GM18867 (cell line): ENCODE measurements around the gene CPEB2.

Source experiments
- ATAC-seq: cut with Tn5 transposase; IDR thresholded peaks from one replicate; pipeline ENCODE4 v1.9.1; 2021; ENCODE audit warnings: mild to moderate bottlenecking, moderate library complexity; ENCODE audit not compliant: unreplicated experiment

Gene CPEB2

GRCh38 chr4:15007201-15007600 is 4.9 kb downstream of the CPEB2 start:
- ATAC-seq, result no peak

- ATAC-seq, result no peak
Observed at GRCh38 chr4:15010038-15010585, 7.8 kb downstream of the CPEB2 start.

- no peak for ATAC-seq
Observed at GRCh38 chr4:15011166-15011565, 8.9 kb downstream of the CPEB2 start.

- no peak for ATAC-seq
Observed at GRCh38 chr4:15012017-15012788, 9.9 kb downstream of the CPEB2 start.

- ATAC-seq, result no peak
Observed at GRCh38 chr4:15013585-15013984, 11.3 kb downstream of the CPEB2 start.

- ATAC-seq, result no peak
Observed at GRCh38 chr4:15015170-15015569, 12.9 kb downstream of the CPEB2 start.

GRCh38 chr4:15018361-15018760 is 16.1 kb downstream of the CPEB2 start:
- peak; percentile 29 for ATAC-seq

- ATAC-seq, result peak; percentile 72
Observed at GRCh38 chr4:15020502-15021286, 18.4 kb downstream of the CPEB2 start.

GRCh38 chr4:15021311-15021710 is 19.0 kb downstream of the CPEB2 start:
- no peak for ATAC-seq

GRCh38 chr4:15021946-15022345 is 19.7 kb downstream of the CPEB2 start:
- ATAC-seq, result no peak

GRCh38 chr4:15024386-15024785 is 22.1 kb downstream of the CPEB2 start:
- ATAC-seq, result no peak

- no peak for ATAC-seq
Observed at GRCh38 chr4:15025693-15026092, 23.4 kb downstream of the CPEB2 start.

GRCh38 chr4:15027921-15028435 is 25.7 kb downstream of the CPEB2 start:
- ATAC-seq, result no peak

GRCh38 chr4:15031197-15031596 is 28.9 kb downstream of the CPEB2 start:
- no peak for ATAC-seq

GRCh38 chr4:15031993-15032675 is 29.9 kb downstream of the CPEB2 start:
- no peak for ATAC-seq

- no peak for ATAC-seq
Observed at GRCh38 chr4:15034071-15034764, 31.9 kb downstream of the CPEB2 start.

GRCh38 chr4:15035159-15035558 is 32.9 kb downstream of the CPEB2 start:
- ATAC-seq, result no peak

- no peak for ATAC-seq
Observed at GRCh38 chr4:15037923-15038541, 35.8 kb downstream of the CPEB2 start.

GRCh38 chr4:15040916-15041463 is 38.7 kb downstream of the CPEB2 start:
- no peak for ATAC-seq
